ENCODE data around the gene TMEM132A. TPM values are rescaled to one million over a fixed set of nuclear protein-coding genes. Genes with fewer than 3 reads are reported as not detected.

The TMEM132A gene
- total and polyA plus RNA-seq, 4 donors, result 1.6 to 8.9 (median 3.5) TPM

- DNase-seq (no peak), ATAC-seq (ENCODE audit: low FRiP score) (no peak)
- intact Hi-C loops (cut with DNase I), result no loop called here
- no peaks in the 10 kb centered on the region for H3K4me1 ChIP-seq (ENCODE audit: control insufficient read depth in 1 of 2, insufficient read depth in 2 of 2, low read length in 2 of 2)
- H3K36me3 ChIP-seq (ENCODE audit: control insufficient read depth in 1 of 2, insufficient read depth in 2 of 2, low read length in 1 of 2), result no peaks in the 10 kb centered on the region
- no peaks in the 10 kb centered on the region for H3K27me3 ChIP-seq (ENCODE audit: control insufficient read depth in 1 of 2, insufficient read depth in 2 of 2, low read length in 1 of 2)
- no peak overlapping the region for H3K4me3 ChIP-seq (ENCODE audit: low read length in 2 of 2)
- H3K27ac ChIP-seq (ENCODE audit: low read depth in 1 of 2, low read length in 2 of 2), result no peak overlapping the region
- no peaks in the 10 kb centered on the region for H3K9me3 ChIP-seq (ENCODE audit: control insufficient read depth, low read length)
- 83 to 85% methylated on average over 4 of the region's 4 CpGs for WGBS, 2 donors
Observed at GRCh38 chr11:60929764-60930163, 5.5 kb downstream of the TMEM132A start.

GRCh38 chr11:60930394-60930793, 6.1 kb downstream of the TMEM132A start:
- DNase-seq, result no peak
- H3K4me1 ChIP-seq (ENCODE audit: control insufficient read depth in 1 of 2, insufficient read depth in 2 of 2, low read length in 2 of 2), result no peaks in the 10 kb centered on the region
- intact Hi-C loops (cut with DNase I), result no loop called here
- no peaks in the 10 kb centered on the region for H3K9me3 ChIP-seq (ENCODE audit: control insufficient read depth, low read length)
- H3K4me3 ChIP-seq (ENCODE audit: low read length in 2 of 2), result no peak overlapping the region
- WGBS, 2 donors, result 93 to 94% methylated on average over 4 of the region's 4 CpGs
- H3K36me3 ChIP-seq (ENCODE audit: control insufficient read depth in 1 of 2, insufficient read depth in 2 of 2, low read length in 1 of 2), result no peaks in the 10 kb centered on the region
- H3K27ac ChIP-seq (ENCODE audit: low read depth in 1 of 2, low read length in 2 of 2), result no peak overlapping the region
- ATAC-seq (ENCODE audit: low FRiP score), result no peak
- H3K27me3 ChIP-seq (ENCODE audit: control insufficient read depth in 1 of 2, insufficient read depth in 2 of 2, low read length in 1 of 2), result no peaks in the 10 kb centered on the region

- no peak overlapping the region for H3K27ac ChIP-seq (ENCODE audit: low read depth in 1 of 2, low read length in 2 of 2)
- no peaks in the 10 kb centered on the region for H3K27me3 ChIP-seq (ENCODE audit: control insufficient read depth in 1 of 2, insufficient read depth in 2 of 2, low read length in 1 of 2)
- WGBS, 2 donors, result 88 to 89% methylated on average over 9 of the region's 9 CpGs
- no peaks in the 10 kb centered on the region for H3K9me3 ChIP-seq (ENCODE audit: control insufficient read depth, low read length)
- no peak overlapping the region for H3K4me3 ChIP-seq (ENCODE audit: low read length in 2 of 2)
- ATAC-seq (ENCODE audit: low FRiP score) (no peak), DNase-seq (no peak)
- H3K4me1 ChIP-seq (ENCODE audit: control insufficient read depth in 1 of 2, insufficient read depth in 2 of 2, low read length in 2 of 2), result no peaks in the 10 kb centered on the region
- H3K36me3 ChIP-seq (ENCODE audit: control insufficient read depth in 1 of 2, insufficient read depth in 2 of 2, low read length in 1 of 2), result no peaks in the 10 kb centered on the region
- intact Hi-C loops (cut with DNase I), result no loop called here
Observed at GRCh38 chr11:60931917-60932316, 7.7 kb downstream of the TMEM132A start.

- WGBS, 2 donors, result 78% methylated on average over 5 of the region's 5 CpGs
- intact Hi-C loops (cut with DNase I), result no loop called here
- Histone ChIP-seq H3K4me1 (ENCODE audit: control insufficient read depth in 1 of 2, insufficient read depth in 2 of 2, low read length in 2 of 2) (no peaks in the 10 kb centered on the region), H3K9me3 (ENCODE audit: control insufficient read depth, low read length) (no peaks in the 10 kb centered on the region), H3K36me3 (ENCODE audit: control insufficient read depth in 1 of 2, insufficient read depth in 2 of 2, low read length in 1 of 2) (no peaks in the 10 kb centered on the region), H3K4me3 (ENCODE audit: low read length in 2 of 2) (no peak overlapping the region), H3K27ac (ENCODE audit: low read depth in 1 of 2, low read length in 2 of 2) (no peak overlapping the region), H3K27me3 (ENCODE audit: control insufficient read depth in 1 of 2, insufficient read depth in 2 of 2, low read length in 1 of 2) (no peaks in the 10 kb centered on the region)
- ATAC-seq (ENCODE audit: low FRiP score) (no peak), DNase-seq (no peak)
Observed at GRCh38 chr11:60932605-60933356, 8.5 kb downstream of the TMEM132A start.

GRCh38 chr11:60933416-60934123, 9.3 kb downstream of the TMEM132A start:
- no peaks in the 10 kb centered on the region for H3K27me3 ChIP-seq (ENCODE audit: control insufficient read depth in 1 of 2, insufficient read depth in 2 of 2, low read length in 1 of 2)
- no peak overlapping the region for H3K4me3 ChIP-seq (ENCODE audit: low read length in 2 of 2)
- H3K4me1 ChIP-seq (ENCODE audit: control insufficient read depth in 1 of 2, insufficient read depth in 2 of 2, low read length in 2 of 2), result no peaks in the 10 kb centered on the region
- DNase-seq (no peak), ATAC-seq (ENCODE audit: low FRiP score) (no peak)
- intact Hi-C loops (cut with DNase I), result no loop called here
- no peak overlapping the region for H3K27ac ChIP-seq (ENCODE audit: low read depth in 1 of 2, low read length in 2 of 2)
- H3K36me3 ChIP-seq (ENCODE audit: control insufficient read depth in 1 of 2, insufficient read depth in 2 of 2, low read length in 1 of 2), result no peaks in the 10 kb centered on the region
- no peaks in the 10 kb centered on the region for H3K9me3 ChIP-seq (ENCODE audit: control insufficient read depth, low read length)
- 96% methylated on average over 37 of the region's 37 CpGs for WGBS, 2 donors

- WGBS, 2 donors, result 95% methylated on average over 55 to 57 of the region's 57 CpGs
- Histone ChIP-seq H3K27ac (ENCODE audit: low read depth in 1 of 2, low read length in 2 of 2) (no peak overlapping the region), H3K36me3 (ENCODE audit: control insufficient read depth in 1 of 2, insufficient read depth in 2 of 2, low read length in 1 of 2) (peaks cover 0 to under 1% of the 10 kb centered on the region in 2 donors), H3K4me3 (ENCODE audit: low read length in 2 of 2) (no peak overlapping the region), H3K4me1 (ENCODE audit: control insufficient read depth in 1 of 2, insufficient read depth in 2 of 2, low read length in 2 of 2) (no peaks in the 10 kb centered on the region), H3K9me3 (ENCODE audit: control insufficient read depth, low read length) (no peaks in the 10 kb centered on the region), H3K27me3 (ENCODE audit: control insufficient read depth in 1 of 2, insufficient read depth in 2 of 2, low read length in 1 of 2) (no peaks in the 10 kb centered on the region)
- no peak for ATAC-seq (ENCODE audit: low FRiP score)
- intact Hi-C loops (cut with DNase I), result no loop called here
- DNase-seq, result no peak
Observed at GRCh38 chr11:60934124-60934789, 10.0 kb downstream of the TMEM132A start.

- H3K27ac ChIP-seq (ENCODE audit: low read depth in 1 of 2, low read length in 2 of 2), result no peak overlapping the region
- no peak overlapping the region for H3K4me3 ChIP-seq (ENCODE audit: low read length in 2 of 2)
- ATAC-seq (ENCODE audit: low FRiP score) (no peak), DNase-seq (no peak)
- H3K9me3 ChIP-seq (ENCODE audit: control insufficient read depth, low read length), result no peaks in the 10 kb centered on the region
- intact Hi-C loops (cut with DNase I), result no loop called here
- H3K36me3 ChIP-seq (ENCODE audit: control insufficient read depth in 1 of 2, insufficient read depth in 2 of 2, low read length in 1 of 2), result peaks cover 0 to 2% of the 10 kb centered on the region in 2 donors
- no peaks in the 10 kb centered on the region for H3K4me1 ChIP-seq (ENCODE audit: control insufficient read depth in 1 of 2, insufficient read depth in 2 of 2, low read length in 2 of 2)
- no peaks in the 10 kb centered on the region for H3K27me3 ChIP-seq (ENCODE audit: control insufficient read depth in 1 of 2, insufficient read depth in 2 of 2, low read length in 1 of 2)
- WGBS, 2 donors, result 89 to 90% methylated on average over 19 to 21 of the region's 21 CpGs
Observed at GRCh38 chr11:60934790-60935605, 10.7 kb downstream of the TMEM132A start.

- Histone ChIP-seq H3K4me1 (ENCODE audit: control insufficient read depth in 1 of 2, insufficient read depth in 2 of 2, low read length in 2 of 2) (no peaks in the 10 kb centered on the region), H3K27ac (ENCODE audit: low read depth in 1 of 2, low read length in 2 of 2) (no peak overlapping the region), H3K4me3 (ENCODE audit: low read length in 2 of 2) (no peak overlapping the region), H3K9me3 (ENCODE audit: control insufficient read depth, low read length) (no peaks in the 10 kb centered on the region), H3K27me3 (ENCODE audit: control insufficient read depth in 1 of 2, insufficient read depth in 2 of 2, low read length in 1 of 2) (no peaks in the 10 kb centered on the region), H3K36me3 (ENCODE audit: control insufficient read depth in 1 of 2, insufficient read depth in 2 of 2, low read length in 1 of 2) (peaks cover 0 to 2% of the 10 kb centered on the region in 2 donors)
- 91% methylated on average over 24 to 27 of the region's 27 CpGs for WGBS, 2 donors
- ATAC-seq (ENCODE audit: low FRiP score) (no peak), DNase-seq (peak in 1 of 2 donors; percentile 65)
- intact Hi-C loops (cut with DNase I), result no loop called here
Observed at GRCh38 chr11:60935676-60936442, 11.6 kb downstream of the TMEM132A start.

Data from aorta (tissue), 5 donors.